ENCODE data around the gene IZUMO1.

IZUMO1 gene

GRCh38 chr19:48716562-48717291, 30.0 kb downstream of the IZUMO1 start:
- in situ Hi-C loops (cut with HindIII; ENCODE audit: low pct_ligation_motif_present, low sequenced_read_pairs) = no loop called here
- no peak for DNase-seq
- Histone ChIP-seq H3K27ac (no peak overlapping the region), H3K4me3 (ENCODE audit: low read depth, low read length) (peak overlapping the region; percentile 38), H3K27me3 (replicated peaks) (no peaks in the 10 kb centered on the region), H3K36me3 (replicated peaks) (no peaks in the 10 kb centered on the region)
- no peak for TF ChIP-seq CTCF (IDR thresholded peaks at IDR 0.05; ENCODE audit: low read depth, low read length, missing control alignments)

GRCh38 chr19:48715681-48716171, 31.0 kb downstream of the IZUMO1 start:
- in situ Hi-C loops (cut with HindIII; ENCODE audit: low pct_ligation_motif_present, low sequenced_read_pairs) = no loop called here
- no peak for DNase-seq
- Histone ChIP-seq H3K36me3 (replicated peaks) (no peaks in the 10 kb centered on the region), H3K4me3 (ENCODE audit: low read depth, low read length) (no peak overlapping the region), H3K27ac (no peak overlapping the region), H3K27me3 (replicated peaks) (no peaks in the 10 kb centered on the region)
- TF ChIP-seq CTCF (IDR thresholded peaks at IDR 0.05; ENCODE audit: low read depth, low read length, missing control alignments) = no peak

GRCh38 chr19:48714759-48715675, 31.7 kb downstream of the IZUMO1 start:
- no peak for DNase-seq
- H3K4me3 ChIP-seq (ENCODE audit: low read depth, low read length) = peak overlapping the region; percentile 59
- in situ Hi-C loops (cut with HindIII; ENCODE audit: low pct_ligation_motif_present, low sequenced_read_pairs) = no loop called here
- peak overlapping the region; percentile 39 for H3K27ac ChIP-seq
- no peaks in the 10 kb centered on the region for H3K36me3 ChIP-seq (replicated peaks)
- TF ChIP-seq CTCF (IDR thresholded peaks at IDR 0.05; ENCODE audit: low read depth, low read length, missing control alignments) = no peak
- no peaks in the 10 kb centered on the region for H3K27me3 ChIP-seq (replicated peaks)

- H3K27me3 ChIP-seq (replicated peaks) = no peaks in the 10 kb centered on the region
- peak overlapping the region; percentile 77 for H3K4me3 ChIP-seq (ENCODE audit: low read depth, low read length)
- DNase-seq = peak; percentile 99
- TF ChIP-seq CTCF (IDR thresholded peaks at IDR 0.05; ENCODE audit: low read depth, low read length, missing control alignments) = no peak
- in situ Hi-C loops (cut with HindIII; ENCODE audit: low pct_ligation_motif_present, low sequenced_read_pairs) = no loop called here
- H3K36me3 ChIP-seq (replicated peaks) = no peaks in the 10 kb centered on the region
- H3K27ac ChIP-seq = peak overlapping the region; percentile 39
Observed at GRCh38 chr19:48713864-48714755, 32.6 kb downstream of the IZUMO1 start.

GRCh38 chr19:48713041-48713863, 33.5 kb downstream of the IZUMO1 start:
- H3K36me3 ChIP-seq (replicated peaks) = no peaks in the 10 kb centered on the region
- TF ChIP-seq CTCF (IDR thresholded peaks at IDR 0.05; ENCODE audit: low read depth, low read length, missing control alignments) = peak; percentile 59
- H3K4me3 ChIP-seq (ENCODE audit: low read depth, low read length) = peak overlapping the region; percentile 77
- H3K27ac ChIP-seq = peak overlapping the region; percentile 22
- no peaks in the 10 kb centered on the region for H3K27me3 ChIP-seq (replicated peaks)
- DNase-seq = peak; percentile 24
- in situ Hi-C loops (cut with HindIII; ENCODE audit: low pct_ligation_motif_present, low sequenced_read_pairs) = no loop called here

Data from brain microvascular endothelial cell (primary cell).